Right renal pelvis (tissue), 4 donors: ENCODE data around the gene PDE4B. TPM values are rescaled to one million over a fixed set of nuclear protein-coding genes. Genes with fewer than 3 reads are reported as not detected.
"Not testable (repeated sequence)": the region's sequence is repeated elsewhere in the genome, so short reads cannot be mapped to it uniquely, and the experiment has no call there.

Experiments
- DNase-seq, 4 donors: peaks; one replicate each; pipeline ENCODE4 v3.0.0-alpha.2; 2013; ENCODE audit warnings: low read depth in 4 of 4, low spot score in 3 of 4, missing footprints in 1 of 4
- polyA plus RNA-seq, 4 donors: library from polyadenylated mRNA; unstranded; fragments of 120-200 nt; gene quantifications; one replicate each; pipeline ENCODE4 v1.2.1, GENCODE V29; 2013; ENCODE audit not compliant: insufficient read length in 4 of 4

The PDE4B gene
- polyA plus RNA-seq, 4 donors, result 7.7 to 10.3 (median 9.0) TPM

GRCh38 chr1:66296951-66297350 is 504.3 kb downstream of the PDE4B start:
- DNase-seq, result no peak

GRCh38 chr1:66298464-66298863 is 505.8 kb downstream of the PDE4B start:
- no peak for DNase-seq

GRCh38 chr1:66300280-66300971 is 507.7 kb downstream of the PDE4B start:
- no peak for DNase-seq

- DNase-seq, result no peak
Observed at GRCh38 chr1:66300972-66301451, 508.3 kb downstream of the PDE4B start.

GRCh38 chr1:66302184-66302742 is 509.6 kb downstream of the PDE4B start:
- DNase-seq, result no peak

GRCh38 chr1:66302815-66303214 is 510.1 kb downstream of the PDE4B start:
- no peak for DNase-seq

GRCh38 chr1:66303646-66304045 is 511.0 kb downstream of the PDE4B start:
- no peak for DNase-seq

GRCh38 chr1:66304128-66304527 is 511.4 kb downstream of the PDE4B start:
- DNase-seq, result no peak

- DNase-seq, result no peak
Observed at GRCh38 chr1:66305927-66306326, 513.2 kb downstream of the PDE4B start.

- DNase-seq, result no peak
Observed at GRCh38 chr1:66309006-66309741, 516.5 kb downstream of the PDE4B start.

- no peak for DNase-seq
Observed at GRCh38 chr1:66311092-66311491, 518.4 kb downstream of the PDE4B start.

GRCh38 chr1:66311628-66312027 is 518.9 kb downstream of the PDE4B start:
- DNase-seq, result no peak

GRCh38 chr1:66312271-66312990 is 519.7 kb downstream of the PDE4B start:
- DNase-seq, result peak in 1 of 4 donors; percentile 25

GRCh38 chr1:66313429-66313828 is 520.7 kb downstream of the PDE4B start:
- DNase-seq, result no peak

- no peak for DNase-seq
Observed at GRCh38 chr1:66315671-66316070, 523.0 kb downstream of the PDE4B start.

GRCh38 chr1:66316464-66317247 is 524.0 kb downstream of the PDE4B start:
- no peak for DNase-seq

- no peak for DNase-seq
Observed at GRCh38 chr1:66317248-66317515, 524.5 kb downstream of the PDE4B start.

- no peak for DNase-seq
Observed at GRCh38 chr1:66320231-66320630, 527.5 kb downstream of the PDE4B start.

GRCh38 chr1:66322462-66322861 is 529.8 kb downstream of the PDE4B start:
- not testable (repeated sequence) for DNase-seq

- DNase-seq, result no peak
Observed at GRCh38 chr1:66323958-66324625, 531.4 kb downstream of the PDE4B start.
